Left lobe of liver (tissue), 2 donors: ENCODE measurements around the gene KCNN3. TPM values are rescaled to one million over a fixed set of nuclear protein-coding genes. Genes with fewer than 3 reads are reported as not detected.

ENCODE experiments used
- ATAC-seq: fragments of 200-7000 bp; cut with Tn5 transposase; one replicate; pipeline ENCODE4 v1.9.1; 2020; ENCODE audit warnings: mild to moderate bottlenecking, moderate library complexity
- DNase-seq: peaks from one replicate; pipeline ENCODE4 v3.0.0-alpha.2; 2020; ENCODE audit warnings: low spot score
- total RNA-seq: library from RNA; stranded (reverse); gene quantifications from one replicate; pipeline ENCODE4 v1.2.1, GENCODE V29; 2021
- donor health status: DM: no; HTN: no; CAD: no; lungs with moderate emphysema.
- donor health status: DM: no; HTN: yes; CAD: no.

The KCNN3 gene
- total RNA-seq, 1 donor from 2014 or later = 0.23 TPM

DNA sequence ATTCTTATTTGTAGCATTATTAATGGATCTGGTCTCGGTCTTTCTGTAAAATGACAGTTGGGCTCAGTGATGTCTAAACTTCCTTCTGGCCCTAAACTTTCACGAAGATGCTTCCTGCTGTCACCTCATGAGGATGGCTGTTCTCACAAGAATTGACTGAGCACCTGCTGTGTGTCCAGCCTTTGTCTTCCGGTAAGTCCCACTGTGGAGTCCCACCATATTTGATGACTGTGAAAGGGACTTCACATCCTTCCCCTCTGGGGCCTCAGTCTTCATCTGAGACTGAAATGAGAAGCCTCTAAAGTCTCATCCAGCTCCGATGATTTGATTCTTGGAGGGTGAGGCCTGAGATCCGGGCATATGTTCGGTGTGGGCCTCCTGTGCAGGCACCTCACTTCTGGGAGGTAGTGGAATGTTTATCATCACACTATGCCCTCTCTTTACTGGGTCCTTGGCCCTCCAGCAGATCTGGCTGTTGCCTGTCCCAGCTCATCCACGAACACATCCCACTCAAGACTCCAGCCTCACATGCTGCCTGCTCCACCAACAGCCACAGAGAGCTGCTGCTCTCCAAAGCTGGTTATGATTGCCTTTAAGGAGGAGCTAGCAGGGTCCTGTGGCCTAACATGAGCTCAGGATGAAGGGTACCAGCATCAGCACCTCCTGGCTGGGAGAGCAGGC is 95.8 kb downstream of the KCNN3 start:
- DNase-seq (no peak), ATAC-seq (no peak)

GRCh38 chr1:154773551-154773950 is 96.5 kb downstream of the KCNN3 start:
- ATAC-seq = peak; percentile 45
- no peak for DNase-seq

DNA sequence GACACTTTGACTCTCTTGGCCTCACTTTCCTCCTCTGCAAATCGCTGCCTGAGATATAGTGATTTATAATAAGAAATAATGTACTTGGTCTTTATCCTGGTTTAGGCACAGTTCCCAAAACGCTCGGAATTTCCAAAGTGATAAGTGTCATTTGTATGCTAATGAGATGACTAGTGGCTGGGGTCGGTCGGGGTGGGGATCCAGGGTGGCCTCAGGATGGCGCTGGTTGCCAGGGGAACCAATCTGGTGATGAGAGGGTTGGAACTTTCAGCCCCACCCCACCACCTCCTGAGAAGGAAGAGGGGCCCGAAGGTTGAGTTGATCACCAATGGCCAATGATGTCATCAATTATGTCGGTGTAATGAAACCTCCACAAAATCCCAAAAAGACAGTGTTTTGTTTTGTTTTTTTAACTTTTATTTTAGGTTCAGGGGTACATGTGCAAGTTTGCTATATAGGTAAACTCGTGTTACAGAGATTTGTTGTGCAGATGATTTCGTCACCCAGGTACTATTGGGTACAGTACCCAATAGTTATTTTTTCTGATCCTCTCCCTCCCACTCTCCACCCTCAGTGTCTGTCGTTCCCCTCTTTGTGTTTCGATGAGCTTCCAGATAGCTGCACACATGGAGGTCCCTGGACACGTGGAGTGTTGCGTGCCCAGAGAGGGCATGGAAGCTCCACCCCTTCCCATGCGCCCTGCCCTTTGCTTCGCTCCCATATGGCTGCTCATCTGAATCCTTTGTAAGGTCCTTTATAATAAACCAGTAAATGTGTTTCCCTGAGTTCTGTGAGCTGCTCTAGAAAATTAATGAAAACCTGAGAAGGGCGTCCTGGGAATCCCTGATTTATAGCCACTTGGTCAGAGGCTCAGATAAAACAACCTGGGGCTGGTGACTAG is 97.2 kb downstream of the KCNN3 start:
- DNase-seq (no peak), ATAC-seq (no peak)

DNA sequence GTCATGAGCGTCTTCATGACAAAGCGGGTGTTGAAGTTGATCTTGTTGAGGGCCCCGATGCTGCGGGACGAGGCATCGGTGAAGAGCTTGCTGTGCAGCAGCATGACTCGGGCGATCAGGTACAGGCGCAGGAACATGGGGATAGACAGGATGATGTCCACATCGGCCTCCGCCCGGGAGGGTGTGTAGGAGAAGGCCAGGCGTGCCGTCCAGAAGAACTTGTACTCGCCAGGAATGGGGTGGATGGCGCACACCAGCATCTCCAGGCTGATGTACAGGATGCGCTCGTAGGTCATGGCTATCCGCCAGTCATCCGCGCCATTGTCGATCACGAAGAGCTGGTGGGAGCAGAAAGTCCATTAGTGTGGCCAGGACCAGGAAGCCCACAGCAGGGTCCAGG is 98.0 kb downstream of the KCNN3 start:
- no peak for ATAC-seq
- no peak for DNase-seq

GRCh38 chr1:154770897-154771594 is 99.0 kb downstream of the KCNN3 start:
- ATAC-seq (no peak), DNase-seq (no peak)

DNA sequence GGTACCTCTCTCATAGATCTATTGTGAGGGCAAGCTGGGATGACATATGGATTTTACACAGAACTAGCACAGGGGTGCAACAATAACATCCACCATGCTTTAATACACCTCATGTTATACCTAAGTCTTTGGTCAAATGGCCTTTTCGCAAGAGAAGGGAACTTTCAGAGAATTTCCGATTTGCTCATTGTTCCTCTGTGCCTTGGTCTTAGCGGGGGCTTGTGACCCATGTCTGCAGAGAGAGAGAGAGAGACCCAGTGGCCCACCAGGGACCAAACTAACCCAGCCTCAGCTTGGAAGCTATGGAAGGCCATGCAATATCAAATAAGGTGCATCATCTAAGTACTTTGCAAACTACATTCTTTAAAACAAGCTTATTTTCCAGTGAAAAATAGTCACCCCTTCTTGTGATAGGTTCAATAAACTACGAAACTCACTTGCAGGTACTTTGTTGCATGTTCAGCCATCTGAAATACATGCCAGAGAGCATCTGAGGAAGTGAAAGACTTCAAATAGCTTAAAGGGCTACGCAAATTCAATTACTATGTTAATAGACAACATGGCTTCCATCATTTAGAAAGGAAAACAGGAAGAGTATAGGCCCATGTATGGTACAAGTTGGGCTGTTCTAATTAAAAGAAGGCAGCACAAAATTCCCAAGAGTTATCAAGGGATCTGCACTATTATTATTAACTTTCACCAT is 100.7 kb downstream of the KCNN3 start:
- DNase-seq = no peak
- ATAC-seq = no peak

DNA sequence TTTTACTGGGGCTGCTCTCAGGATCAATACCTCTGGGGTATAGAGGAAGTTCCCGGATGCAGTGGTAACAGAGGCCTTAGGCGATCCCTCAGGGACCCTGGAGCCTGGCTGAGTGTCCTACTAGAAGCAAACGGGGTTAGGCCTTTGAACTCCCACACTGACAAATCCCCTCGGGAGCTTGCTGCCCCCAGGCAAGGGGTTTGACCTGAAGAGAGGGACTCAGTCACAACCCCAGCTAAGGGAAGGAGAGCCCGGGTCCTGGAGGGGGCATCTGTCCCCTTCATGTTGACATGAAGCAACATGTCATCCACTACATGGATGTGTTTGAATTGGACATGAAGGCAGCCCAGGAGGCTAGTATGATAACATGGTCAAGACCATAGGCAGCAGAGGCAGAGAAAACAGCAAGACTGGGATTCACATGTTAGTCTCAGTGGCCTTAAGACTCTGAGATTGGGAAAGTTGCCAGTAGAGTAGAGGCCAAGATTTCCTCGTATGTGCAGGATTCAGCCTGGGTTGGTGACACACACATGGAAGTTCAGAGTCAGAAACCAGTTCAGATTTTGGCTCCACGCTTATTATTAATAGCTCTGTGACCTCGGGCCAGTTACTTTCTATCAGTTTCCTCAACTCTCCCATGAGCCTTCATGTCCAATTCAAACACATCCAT is 101.5 kb downstream of the KCNN3 start:
- ATAC-seq (no peak), DNase-seq (no peak)

DNA sequence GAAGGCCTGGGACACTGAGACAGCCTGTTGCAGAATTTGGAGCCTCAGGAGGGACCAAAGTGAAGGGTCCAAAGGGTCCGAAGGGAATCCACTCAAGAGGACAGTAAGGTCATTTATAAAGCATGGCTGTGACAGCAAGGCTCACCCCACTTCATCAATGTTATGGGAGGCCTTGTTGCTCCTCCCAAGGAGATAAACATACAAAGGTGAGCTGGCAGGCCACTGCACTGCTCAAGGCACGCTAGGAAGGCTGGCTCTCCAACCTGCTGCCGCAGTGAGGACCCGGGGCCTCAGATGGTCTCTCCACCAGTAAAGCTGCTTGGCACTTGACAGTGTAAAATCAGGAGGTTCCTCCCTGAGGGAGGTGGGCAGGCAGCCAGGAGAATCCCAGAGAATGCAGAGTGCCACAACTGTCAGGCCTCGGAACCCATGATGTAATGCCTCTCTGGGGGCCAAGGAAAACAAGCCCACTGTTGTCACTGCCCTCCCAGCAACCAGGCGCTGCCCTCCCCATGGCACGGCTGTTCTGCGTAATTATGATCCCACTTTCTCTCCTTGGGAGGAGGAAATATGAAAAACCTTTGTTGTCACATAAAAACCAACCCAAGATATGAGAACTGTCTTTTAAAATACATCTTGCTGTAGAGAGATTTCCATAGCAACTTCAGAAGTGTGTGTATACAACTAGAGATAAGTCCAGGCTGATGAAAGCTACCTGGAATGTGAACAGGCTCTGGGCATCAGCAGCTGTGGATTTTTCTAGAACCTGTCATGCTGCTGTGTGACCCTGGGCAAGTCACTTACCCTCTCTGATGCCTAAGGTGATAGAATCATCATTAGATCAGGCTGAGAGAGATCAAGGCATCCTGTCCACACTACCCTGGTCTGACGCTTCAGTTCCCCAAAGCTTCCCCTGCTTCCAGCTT is 102.5 kb downstream of the KCNN3 start:
- DNase-seq (no peak), ATAC-seq (no peak)

DNA sequence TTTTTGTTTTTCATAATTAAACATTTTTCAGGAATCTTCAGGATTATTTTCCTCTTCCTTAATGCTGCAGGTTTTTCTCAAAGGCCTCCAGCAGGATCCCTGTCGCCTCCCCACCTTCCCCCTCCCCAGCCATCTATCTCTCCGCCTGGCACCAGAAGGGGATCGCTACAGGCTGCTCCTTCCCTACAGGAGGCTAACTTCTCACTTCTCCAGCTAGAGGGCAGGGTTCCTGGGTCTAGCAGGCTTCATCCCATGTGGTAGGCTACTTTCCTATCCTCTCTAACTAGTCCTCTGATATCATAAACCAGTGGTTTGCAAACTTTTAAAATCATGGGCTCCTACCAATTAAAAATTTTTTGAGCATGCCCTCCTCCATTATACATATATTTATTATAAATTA is 104.1 kb downstream of the KCNN3 start:
- ATAC-seq = peak; percentile 90

DNA sequence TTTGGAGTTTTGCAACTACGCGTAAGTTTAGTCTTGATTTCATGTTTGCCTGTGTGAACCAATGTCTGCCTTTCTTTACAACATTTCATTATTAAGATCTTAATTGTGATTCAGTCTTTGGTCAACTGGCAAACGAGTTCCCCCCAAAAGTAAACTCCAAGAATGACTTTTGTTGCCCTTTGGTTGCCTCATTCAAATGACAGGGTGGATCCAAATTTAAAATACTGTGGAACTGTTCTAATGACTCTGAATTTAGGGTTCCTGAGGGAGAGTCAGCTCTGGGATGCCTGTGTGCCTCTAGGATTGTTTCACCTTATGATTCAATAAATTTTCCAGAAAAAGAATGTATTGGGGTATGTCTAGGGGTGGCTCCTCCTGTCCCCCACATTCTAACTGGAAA is 105.3 kb downstream of the KCNN3 start:
- no peak for ATAC-seq
- DNase-seq = no peak

More for the DNA sequence above, 104.1 kb downstream of the KCNN3 start:
- no peak for DNase-seq

GRCh38 chr1:154764181-154764580 is 105.9 kb downstream of the KCNN3 start:
- no peak for ATAC-seq
- DNase-seq = no peak

DNA sequence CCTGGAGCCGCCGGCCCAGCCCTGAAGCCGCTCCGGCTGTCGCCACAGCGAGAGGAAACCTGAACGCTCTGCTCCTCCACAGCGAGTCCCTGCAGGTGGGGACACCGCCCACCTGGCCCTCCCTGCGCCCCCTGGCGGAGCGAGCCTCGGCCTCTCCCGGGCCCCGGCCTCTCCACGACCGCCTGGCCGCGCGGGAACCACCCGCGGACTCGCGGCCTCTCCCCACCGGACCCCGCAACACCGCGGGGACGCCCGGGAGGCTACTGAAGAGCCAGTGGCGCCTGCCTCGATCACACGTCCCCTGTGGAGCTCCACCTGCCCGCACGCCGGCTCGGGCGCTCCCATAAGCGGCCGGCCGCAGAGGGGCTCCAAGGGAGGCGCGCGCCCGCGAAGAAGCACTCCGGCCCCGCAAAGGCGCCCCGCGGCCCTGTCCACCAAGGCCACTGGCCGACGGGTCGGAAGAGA is 109.6 kb downstream of the KCNN3 start:
- DNase-seq (peak; percentile 78), ATAC-seq (peak; percentile 100)

GRCh38 chr1:154759793-154760192 is 110.3 kb downstream of the KCNN3 start:
- DNase-seq (no peak), ATAC-seq (no peak)

GRCh38 chr1:154759196-154759595 is 110.9 kb downstream of the KCNN3 start:
- DNase-seq (peak; percentile 39), ATAC-seq (no peak)

DNA sequence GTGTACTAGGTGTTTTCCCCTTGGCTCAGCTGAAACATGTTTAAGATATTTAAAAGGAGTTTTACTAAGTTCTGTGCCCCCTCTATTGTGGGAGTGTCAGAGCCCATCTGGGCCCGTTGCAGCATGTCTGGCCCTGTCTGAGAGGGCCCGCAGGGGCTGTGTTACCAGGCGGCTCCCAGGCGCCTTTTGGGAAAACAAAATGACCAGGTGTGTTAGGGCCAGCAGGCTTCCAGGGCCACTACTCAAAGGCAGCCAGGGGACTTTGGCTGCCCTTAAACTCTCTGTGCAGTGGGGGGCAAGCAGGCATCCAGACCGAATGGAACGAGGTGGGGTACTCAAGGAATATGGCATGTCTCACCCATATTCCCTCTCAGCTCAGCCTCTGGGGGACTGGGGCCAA is 111.7 kb downstream of the KCNN3 start:
- ATAC-seq = no peak
- DNase-seq = peak; percentile 12

- DNase-seq (peak; percentile 21), ATAC-seq (no peak)
These were observed 113.1 kb downstream of the KCNN3 start for GRCh38 chr1:154756793-154757548.

- peak; percentile 14 for DNase-seq
- ATAC-seq = no peak
These were observed 114.0 kb downstream of the KCNN3 start for GRCh38 chr1:154755858-154756730.
